Measurements from ENCODE around the gene NOC2L.

The NOC2L gene

GRCh38 chr1:913491-914130 lies 45.4 kb downstream of the NOC2L start:
- DNase-seq: no peak

GRCh38 chr1:912740-913301 lies 46.2 kb downstream of the NOC2L start:
- no peak for DNase-seq

- no peak for DNase-seq
Measured at GRCh38 chr1:911875-912739, 46.9 kb downstream of the NOC2L start.

GRCh38 chr1:910881-911721 lies 48.0 kb downstream of the NOC2L start:
- no peak for DNase-seq

GRCh38 chr1:910311-910880 lies 48.7 kb downstream of the NOC2L start:
- DNase-seq: no peak

GRCh38 chr1:909861-910310 lies 49.2 kb downstream of the NOC2L start:
- no peak for DNase-seq

GRCh38 chr1:908661-909060 lies 50.4 kb downstream of the NOC2L start:
- DNase-seq: no peak

- no peak for DNase-seq
Measured at GRCh38 chr1:907611-908451, 51.2 kb downstream of the NOC2L start.

- DNase-seq: no peak
Measured at GRCh38 chr1:906600-907420, 52.2 kb downstream of the NOC2L start.

- no peak for DNase-seq
Measured at GRCh38 chr1:905811-906599, 53.1 kb downstream of the NOC2L start.

- DNase-seq: no peak
Measured at GRCh38 chr1:905071-905749, 53.8 kb downstream of the NOC2L start.

GRCh38 chr1:904310-904950 lies 54.6 kb downstream of the NOC2L start:
- peak; percentile 75 for DNase-seq

- DNase-seq: no peak
Measured at GRCh38 chr1:903721-904271, 55.3 kb downstream of the NOC2L start.

- no peak for DNase-seq
Measured at GRCh38 chr1:903305-903704, 55.8 kb downstream of the NOC2L start.

GRCh38 chr1:902802-903201 lies 56.3 kb downstream of the NOC2L start:
- DNase-seq: no peak

GRCh38 chr1:901108-901859 lies 57.8 kb downstream of the NOC2L start:
- no peak for DNase-seq

- DNase-seq: no peak
Measured at GRCh38 chr1:899636-900317, 59.3 kb downstream of the NOC2L start.

Data from activated T-cell treated with anti-CD3 and anti-CD28 coated beads for 4 hours (primary cell).